ENCODE data around the gene SREBF1. TPM values are rescaled to one million over a fixed set of nuclear protein-coding genes. Genes with fewer than 3 reads are reported as not detected.

The SREBF1 gene
- total RNA-seq, 4 donors from 2014 or later, result 16.1 to 90.7 (median 56.1) TPM

DNA sequence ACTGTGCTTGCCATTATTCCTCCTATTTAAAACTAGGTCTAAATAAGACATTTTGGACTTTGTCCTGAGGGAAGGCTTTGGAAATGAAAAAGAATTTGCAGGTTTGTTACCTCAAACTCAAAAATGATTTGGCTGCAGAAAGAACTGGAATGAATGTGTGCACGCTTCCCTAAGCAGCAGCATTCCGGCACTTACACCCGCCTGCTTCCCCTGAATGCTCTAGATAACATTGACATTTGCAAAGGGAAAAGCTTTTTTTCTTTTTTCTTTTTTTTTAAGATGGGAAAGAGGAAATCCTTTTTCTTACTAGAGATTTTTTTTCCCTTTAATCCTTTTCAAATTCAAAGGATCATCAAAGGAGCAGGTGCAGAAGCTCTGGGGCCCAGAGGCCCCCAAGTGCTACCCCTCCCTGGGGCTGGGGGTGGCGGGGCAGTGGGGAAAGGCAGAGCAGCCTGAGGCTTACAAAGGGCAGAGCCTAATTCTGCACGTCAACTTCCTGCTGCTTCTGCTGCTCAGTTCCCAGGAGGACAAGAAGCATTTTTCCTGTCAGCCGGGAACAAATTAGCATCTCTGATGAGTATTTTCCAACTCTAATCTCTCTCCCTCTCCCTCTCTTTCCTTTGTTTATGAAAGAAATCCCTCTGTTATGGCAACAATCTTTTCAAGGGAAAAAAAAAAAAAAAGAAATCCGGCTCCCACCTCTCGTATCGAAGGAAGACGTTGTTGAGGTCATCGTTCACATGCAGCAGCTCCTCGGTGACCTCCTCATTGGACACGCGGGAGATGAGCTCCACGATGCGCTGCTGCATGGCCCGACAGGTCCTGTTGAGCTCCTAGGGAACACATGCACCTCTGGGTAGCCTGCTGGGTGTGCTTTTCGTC is 32.1 kb upstream of the SREBF1 start:
- WGBS, 2 donors (ENCODE audit: low coverage in 1 of 2), result 5 to 7% methylated on average over 17 to 18 of the region's 18 CpGs
- ATAC-seq, result peak; percentile 51
- Histone ChIP-seq H3K27me3 (no peaks in the 10 kb centered on the region), H3K27ac (peak overlapping the region in 3 of 4 donors; percentile 60 to 70 (median 68)), H3K36me3 (peaks cover 0 to 33% of the 10 kb centered on the region in 2 donors), H3K9me3 (no peaks in the 10 kb centered on the region), H3K4me3 (no peak overlapping the region), H3K4me1 (peaks cover 6 to 45% (median 18%) of the 10 kb centered on the region in 3 donors)
- TF ChIP-seq POLR2AphosphoS5 (IDR thresholded peaks at IDR 0.05), result peak; percentile 59
- TF ChIP-seq CTCF (IDR thresholded peaks at IDR 0.05), result no peak

GRCh38 chr17:17866897-17867296 is 30.1 kb upstream of the SREBF1 start:
- Histone ChIP-seq H3K4me1 (peaks cover 6 to 37% (median 18%) of the 10 kb centered on the region in 3 donors), H3K27ac (no peak overlapping the region), H3K9me3 (no peaks in the 10 kb centered on the region), H3K4me3 (no peak overlapping the region), H3K27me3 (no peaks in the 10 kb centered on the region), H3K36me3 (peaks cover 0 to 40% of the 10 kb centered on the region in 2 donors)
- 86 to 91% methylated on average over 3 of the region's 4 CpGs for WGBS, 2 donors (ENCODE audit: low coverage in 1 of 2)
- no peak for ATAC-seq
- no peak for TF ChIP-seq EP300 (IDR thresholded peaks at IDR 0.05)
- no peak for TF ChIP-seq CTCF (IDR thresholded peaks at IDR 0.05)
- no peak for TF ChIP-seq POLR2A (IDR thresholded peaks at IDR 0.05)
- TF ChIP-seq POLR2AphosphoS5 (IDR thresholded peaks at IDR 0.05), result no peak

- ATAC-seq, result no peak
- Histone ChIP-seq H3K4me1 (peaks cover 6 to 37% (median 18%) of the 10 kb centered on the region in 3 donors), H3K27ac (no peak overlapping the region), H3K36me3 (peaks cover 0 to 44% of the 10 kb centered on the region in 2 donors), H3K27me3 (no peaks in the 10 kb centered on the region), H3K9me3 (no peaks in the 10 kb centered on the region), H3K4me3 (no peak overlapping the region)
- TF ChIP-seq EP300 (IDR thresholded peaks at IDR 0.05) (no peak), CTCF (IDR thresholded peaks at IDR 0.05) (no peak), POLR2A (IDR thresholded peaks at IDR 0.05) (no peak)
- 90% methylated on average over 1 of the region's 3 CpGs; no CpG with 5 or more reads in 1 of the 2 donors for WGBS, 2 donors (ENCODE audit: low coverage in 1 of 2)
These were observed 29.6 kb upstream of the SREBF1 start for GRCh38 chr17:17866425-17866824.

GRCh38 chr17:17865035-17865434 is 28.2 kb upstream of the SREBF1 start:
- no peaks in the 10 kb centered on the region for H3K27me3 ChIP-seq
- 100% methylated on average over 1 of the region's 1 CpG for WGBS, 2 donors (ENCODE audit: low coverage in 1 of 2)
- peaks cover 0 to 54% of the 10 kb centered on the region in 2 donors for H3K36me3 ChIP-seq
- peaks cover 6 to 38% (median 19%) of the 10 kb centered on the region in 3 donors for H3K4me1 ChIP-seq
- ATAC-seq, result no peak
- no peak overlapping the region for H3K4me3 ChIP-seq
- H3K9me3 ChIP-seq, result no peaks in the 10 kb centered on the region
- no peak for TF ChIP-seq POLR2AphosphoS5 (IDR thresholded peaks at IDR 0.05)
- TF ChIP-seq CTCF (IDR thresholded peaks at IDR 0.05), result no peak
- TF ChIP-seq EP300 (IDR thresholded peaks at IDR 0.05), result no peak
- no peak for TF ChIP-seq POLR2A (IDR thresholded peaks at IDR 0.05)
- H3K27ac ChIP-seq, result no peak overlapping the region

GRCh38 chr17:17860766-17861107 is 24.0 kb upstream of the SREBF1 start:
- Histone ChIP-seq H3K4me1 (peaks cover 0 to 20% (median 8%) of the 10 kb centered on the region in 3 donors), H3K27me3 (no peaks in the 10 kb centered on the region), H3K9me3 (no peaks in the 10 kb centered on the region), H3K36me3 (peaks cover 0 to 30% of the 10 kb centered on the region in 2 donors), H3K4me3 (no peak overlapping the region), H3K27ac (no peak overlapping the region)
- 79% methylated on average over 4 of the region's 5 CpGs; no CpG with 5 or more reads in 1 of the 2 donors for WGBS, 2 donors (ENCODE audit: low coverage in 1 of 2)
- no peak for TF ChIP-seq EP300 (IDR thresholded peaks at IDR 0.05)
- no peak for TF ChIP-seq CTCF (IDR thresholded peaks at IDR 0.05)
- TF ChIP-seq POLR2AphosphoS5 (IDR thresholded peaks at IDR 0.05), result no peak
- no peak for TF ChIP-seq POLR2A (IDR thresholded peaks at IDR 0.05)
- no peak for ATAC-seq
